Mesendoderm (in vitro differentiated cells): ENCODE measurements around the gene HABP4.
A peak's percentile ranks its signal among the peaks of the same experiment; 100 is the strongest.

Experiments used
- DNase-seq: peaks from one replicate; pipeline ENCODE4 v3.0.0; 2013
- H2AK5ac ChIP-seq: 2 replicates; pipeline ENCODE4 v1.6.1; 2013; ENCODE audit warnings: low read length, inconsistent platforms
- H2BK120ac ChIP-seq: 2 replicates; pipeline ENCODE4 v1.6.1; 2013; ENCODE audit warnings: low read depth, mild to moderate bottlenecking, low read length, moderate library complexity, mixed read lengths
- H2BK15ac ChIP-seq: replicated peaks from 2 replicates; pipeline ENCODE4 v1.6.1; 2013; ENCODE audit warnings: low read depth, mild to moderate bottlenecking, moderate library complexity
- H2BK5ac ChIP-seq: 2 replicates; pipeline ENCODE4 v1.6.1; 2013; ENCODE audit warnings: low read length, inconsistent platforms
- H3K18ac ChIP-seq: 2 replicates; pipeline ENCODE4 v1.6.1; 2013; ENCODE audit warnings: mild to moderate bottlenecking, low read length, mixed read lengths
- H3K23ac ChIP-seq: one replicate; pipeline ENCODE4 v1.6.1; 2013; ENCODE audit warnings: low read length
- H3K27ac ChIP-seq: 2 replicates; pipeline ENCODE4 v1.5.1; 2013; ENCODE audit warnings: low read depth, mild to moderate bottlenecking, inconsistent platforms, low read length, moderate library complexity
- H3K27me3 ChIP-seq: 2 replicates; pipeline ENCODE4 v1.6.1; 2013; ENCODE audit warnings: low read length, control low read depth, mild to moderate bottlenecking, inconsistent platforms; ENCODE audit not compliant: insufficient read depth, poor library complexity
- H3K36me3 ChIP-seq: 2 replicates; pipeline ENCODE4 v1.6.1; 2013; ENCODE audit warnings: low read length, inconsistent platforms; ENCODE audit not compliant: control insufficient read depth, insufficient read depth
- H3K4ac ChIP-seq: one replicate; pipeline ENCODE4 v1.6.1; 2013; ENCODE audit warnings: low read depth, mild to moderate bottlenecking, low read length, moderate library complexity
- H3K4me1 ChIP-seq: 2 replicates; pipeline ENCODE4 v1.6.1; 2013; ENCODE audit warnings: low read depth, low read length, inconsistent platforms; ENCODE audit not compliant: control insufficient read depth
- H3K4me2 ChIP-seq: 2 replicates; pipeline ENCODE4 v1.6.1; 2013; ENCODE audit warnings: low read length
- H3K4me3 ChIP-seq: 2 replicates; pipeline ENCODE4 v1.5.1; 2013; ENCODE audit warnings: mild to moderate bottlenecking, low read length
- H3K56ac ChIP-seq: one replicate; pipeline ENCODE4 v1.6.1; 2013; ENCODE audit warnings: low read length
- H3K79me1 ChIP-seq: 2 replicates; pipeline ENCODE4 v1.6.1; 2013; ENCODE audit warnings: low read length, inconsistent platforms
- H3K79me2 ChIP-seq: 2 replicates; pipeline ENCODE4 v1.6.1; 2013; ENCODE audit warnings: mild to moderate bottlenecking, low read length; ENCODE audit not compliant: control insufficient read depth, insufficient read depth
- H3K9ac ChIP-seq: 2 replicates; pipeline ENCODE4 v1.6.1; 2013; ENCODE audit warnings: low read length, inconsistent platforms
- H4K5ac ChIP-seq: one replicate; pipeline ENCODE4 v1.6.1; 2013; ENCODE audit warnings: low read length
- H4K8ac ChIP-seq: one replicate; pipeline ENCODE4 v1.6.1; 2013; ENCODE audit warnings: low read depth, mild to moderate bottlenecking, control low read depth, low read length, moderate library complexity
- WGBS: extraction: QIAGEN DNeasy Blood & Tissue Kit; methylation state at CpG from one replicate; pipeline ENCODE4 v1.1.7; 2013; ENCODE audit warnings: low lambda C conversion rate, missing lambda C conversion rate; ENCODE audit not compliant: insufficient coverage; ENCODE audit errors: extremely low coverage; 5-methylcytosine and 5-hydroxymethylcytosine counted together

Gene HABP4

DNA sequence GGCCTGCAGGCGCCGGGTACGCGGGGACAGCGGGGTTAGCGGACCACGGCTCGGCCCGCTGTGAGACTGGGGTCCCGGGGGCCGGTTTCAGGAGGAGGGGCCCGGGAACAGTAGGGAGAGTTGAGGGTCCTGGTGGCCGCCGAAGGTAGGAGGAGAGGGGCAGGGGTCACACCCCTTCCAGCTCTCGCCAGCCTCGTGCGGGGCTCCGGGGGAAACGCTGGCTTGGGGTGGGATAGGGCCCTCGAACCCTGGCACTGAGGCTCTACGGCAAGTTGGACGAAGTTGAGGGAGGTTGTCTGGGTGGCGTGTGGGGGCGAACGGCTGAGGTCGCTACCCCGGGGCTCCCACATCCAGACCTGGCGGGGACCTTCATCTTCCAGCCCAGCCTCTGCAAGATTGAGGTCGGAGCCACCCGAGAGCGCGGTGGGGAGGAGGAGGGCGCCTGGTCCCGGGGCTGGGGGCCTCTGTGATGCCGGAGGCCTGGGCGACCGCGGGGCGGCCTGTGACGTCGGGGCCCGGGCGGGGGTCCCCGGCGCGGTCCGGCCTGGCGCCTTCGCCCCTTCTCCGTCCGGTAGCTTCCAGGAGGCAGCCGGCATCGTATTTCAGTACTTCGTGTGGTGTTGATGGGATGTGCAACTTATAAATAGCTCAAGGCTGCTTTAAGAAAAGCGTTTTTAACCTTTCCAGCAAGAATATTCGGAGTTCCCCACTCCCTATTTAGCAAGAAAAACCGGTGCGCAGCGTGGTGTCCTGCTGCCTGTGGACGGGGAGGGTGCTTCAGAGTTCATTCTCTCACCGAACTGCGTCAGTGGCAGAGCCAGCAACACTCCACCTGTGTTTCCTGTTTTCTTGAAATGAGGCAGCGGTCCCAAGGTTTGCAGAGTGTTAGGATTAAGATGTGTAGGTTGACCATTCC lies 902 bp downstream of the HABP4 start:
- Histone ChIP-seq H3K4me1 (no peaks in the 10 kb centered on the region), H3K79me1 (no peaks in the 10 kb centered on the region), H3K4me3 (peak overlapping the region; percentile 80), H3K4me2 (peak overlapping the region; percentile 92), H3K18ac (peak overlapping the region; percentile 65), H3K56ac (peak overlapping the region; percentile 95), H2BK120ac (no peak overlapping the region), H4K8ac (no peak overlapping the region), H2BK15ac (no peak overlapping the region), H2AK5ac (no peak overlapping the region), H3K4ac (peak overlapping the region; percentile 58), H3K27me3 (no peaks in the 10 kb centered on the region), H3K36me3 (no peaks in the 10 kb centered on the region), H3K23ac (peak overlapping the region; percentile 66), H3K27ac (peak overlapping the region; percentile 68), H2BK5ac (no peak overlapping the region), H3K9ac (peak overlapping the region; percentile 93), H4K5ac (no peak overlapping the region), H3K79me2 (peaks cover 15% of the 10 kb centered on the region)
- no CpG with 5 or more reads among the region's 63 CpGs for WGBS
- DNase-seq: peak; percentile 37

DNA sequence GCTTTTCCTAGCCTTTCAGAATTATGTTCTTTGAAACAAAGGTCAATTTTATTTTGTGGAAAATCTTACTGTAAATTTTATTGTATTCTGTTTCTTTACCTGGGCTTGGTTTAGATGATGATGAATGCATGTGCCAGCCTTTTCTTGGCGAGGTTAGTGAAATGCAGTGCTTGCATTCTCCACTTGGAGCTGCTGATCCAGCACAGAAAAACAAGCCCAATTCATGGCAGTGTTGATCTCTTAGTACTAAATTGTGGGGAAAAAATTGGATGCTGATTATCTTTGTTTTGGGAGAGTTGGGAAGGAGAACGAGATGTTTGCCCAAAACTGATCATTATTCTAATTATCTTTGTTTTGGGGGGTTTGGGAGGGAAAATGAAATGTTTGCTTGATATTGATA lies 3.7 kb downstream of the HABP4 start:
- no peak overlapping the region for H2BK120ac ChIP-seq
- no peaks in the 10 kb centered on the region for H3K79me1 ChIP-seq
- no CpG with 5 or more reads among the region's 2 CpGs for WGBS
- H4K5ac ChIP-seq: no peak overlapping the region
- H3K9ac ChIP-seq: no peak overlapping the region
- H3K79me2 ChIP-seq: peaks cover 15% of the 10 kb centered on the region
- no peak overlapping the region for H2BK15ac ChIP-seq
- H3K4me2 ChIP-seq: no peak overlapping the region
- H3K4me3 ChIP-seq: no peak overlapping the region
- H3K27ac ChIP-seq: no peak overlapping the region
- H2AK5ac ChIP-seq: no peak overlapping the region
- H3K27me3 ChIP-seq: no peaks in the 10 kb centered on the region
- no peaks in the 10 kb centered on the region for H3K36me3 ChIP-seq
- H3K23ac ChIP-seq: no peak overlapping the region
- H3K4ac ChIP-seq: no peak overlapping the region
- peak; percentile 48 for DNase-seq
- H3K18ac ChIP-seq: no peak overlapping the region
- no peak overlapping the region for H3K56ac ChIP-seq
- H4K8ac ChIP-seq: no peak overlapping the region
- H2BK5ac ChIP-seq: no peak overlapping the region
- no peaks in the 10 kb centered on the region for H3K4me1 ChIP-seq

GRCh38 chr9:96457266-96457665 lies 7.3 kb downstream of the HABP4 start:
- Histone ChIP-seq H3K4me2 (no peak overlapping the region), H3K9ac (no peak overlapping the region), H2BK15ac (no peak overlapping the region), H3K79me1 (no peaks in the 10 kb centered on the region), H2BK5ac (no peak overlapping the region), H3K4me1 (no peaks in the 10 kb centered on the region), H2AK5ac (no peak overlapping the region), H3K36me3 (no peaks in the 10 kb centered on the region), H2BK120ac (no peak overlapping the region), H4K8ac (no peak overlapping the region), H3K18ac (no peak overlapping the region), H4K5ac (no peak overlapping the region), H3K79me2 (peaks cover 10% of the 10 kb centered on the region), H3K56ac (no peak overlapping the region), H3K27me3 (no peaks in the 10 kb centered on the region), H3K27ac (no peak overlapping the region), H3K4me3 (no peak overlapping the region), H3K23ac (no peak overlapping the region), H3K4ac (no peak overlapping the region)
- DNase-seq: no peak
- WGBS: no CpG with 5 or more reads among the region's 4 CpGs

- Histone ChIP-seq H2BK15ac (no peak overlapping the region), H2AK5ac (no peak overlapping the region), H3K4me3 (no peak overlapping the region), H2BK120ac (no peak overlapping the region), H3K36me3 (no peaks in the 10 kb centered on the region), H3K27ac (no peak overlapping the region), H3K4me1 (no peaks in the 10 kb centered on the region), H4K5ac (no peak overlapping the region), H3K9ac (no peak overlapping the region), H3K23ac (no peak overlapping the region), H4K8ac (no peak overlapping the region), H3K4ac (no peak overlapping the region), H3K79me2 (peaks cover 10% of the 10 kb centered on the region), H2BK5ac (no peak overlapping the region), H3K27me3 (no peaks in the 10 kb centered on the region), H3K18ac (no peak overlapping the region), H3K79me1 (no peaks in the 10 kb centered on the region), H3K4me2 (no peak overlapping the region), H3K56ac (no peak overlapping the region)
- no CpG with 5 or more reads among the region's 8 CpGs for WGBS
- no peak for DNase-seq
Observed at GRCh38 chr9:96458226-96458625, 8.3 kb downstream of the HABP4 start.

DNA sequence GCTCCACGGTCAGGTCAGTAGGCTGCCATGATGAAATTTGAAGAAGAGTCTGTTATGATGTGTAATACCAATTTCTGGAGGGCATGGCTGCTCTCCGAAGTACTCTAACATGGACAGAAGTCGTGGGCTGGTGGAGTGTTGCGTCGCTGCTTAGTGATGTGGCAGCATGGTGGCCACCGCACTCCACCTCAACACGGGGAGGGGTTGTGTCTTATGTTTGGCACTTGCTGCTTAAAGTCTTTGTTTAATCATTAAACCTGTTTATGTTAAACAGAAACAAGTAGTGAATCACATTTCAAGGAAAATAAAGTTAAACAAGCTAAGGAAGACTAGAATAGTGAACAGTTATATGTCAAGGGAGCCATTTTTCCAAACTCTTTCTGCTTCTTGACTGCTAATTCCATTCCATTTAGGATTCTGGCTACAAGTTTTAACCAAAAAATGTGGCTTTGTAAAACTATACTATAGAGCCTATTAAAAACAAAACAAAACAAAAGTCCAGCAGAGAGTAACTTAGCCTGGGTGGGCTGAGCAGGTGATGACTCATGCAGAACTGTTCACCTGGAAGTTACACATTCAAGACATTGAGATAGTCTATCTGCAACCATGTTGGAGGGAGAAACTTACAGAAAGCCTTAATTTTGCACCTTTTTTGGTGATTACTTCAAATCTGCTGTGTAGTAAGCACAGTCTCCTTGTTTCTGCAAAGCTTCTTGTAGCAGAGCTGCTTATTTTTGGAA lies 9.5 kb downstream of the HABP4 start:
- WGBS: no CpG with 5 or more reads among the region's 7 CpGs
- Histone ChIP-seq H3K79me2 (peaks cover 8% of the 10 kb centered on the region), H3K4me3 (no peak overlapping the region), H3K27me3 (no peaks in the 10 kb centered on the region), H3K23ac (no peak overlapping the region), H3K36me3 (no peaks in the 10 kb centered on the region), H3K27ac (no peak overlapping the region), H2AK5ac (no peak overlapping the region), H3K4ac (no peak overlapping the region), H3K4me2 (no peak overlapping the region), H3K4me1 (no peaks in the 10 kb centered on the region), H2BK5ac (no peak overlapping the region), H4K5ac (no peak overlapping the region), H2BK15ac (no peak overlapping the region), H3K79me1 (no peaks in the 10 kb centered on the region), H3K9ac (no peak overlapping the region), H3K18ac (no peak overlapping the region), H2BK120ac (no peak overlapping the region), H3K56ac (no peak overlapping the region), H4K8ac (no peak overlapping the region)
- DNase-seq: no peak
